Renal pelvis (tissue), 12 donors: Measurements from ENCODE around the gene NT5DC2. TPM values are rescaled to one million over a fixed set of nuclear protein-coding genes. Genes with fewer than 3 reads are reported as not detected.
A peak's percentile ranks its signal among the peaks of the same experiment; 100 is the strongest.

ENCODE experiments used
- DNase-seq: peaks from one replicate; pipeline ENCODE4 v3.0.0-alpha.2; 2013
- long read RNA-seq, 16 experiments: transcript quantifications; one replicate each; lab custom pipeline, GENCODE V29; 2026
- polyA plus RNA-seq, 3 donors: library from polyadenylated mRNA; unstranded; fragments of 120-200 nt; gene quantifications; one replicate each; pipeline ENCODE4 v1.2.1, GENCODE V29; 2013; ENCODE audit not compliant: insufficient read length in 3 of 3

Gene NT5DC2
- 100 to 1,000 TPM; 138 to 202 (median 154) TPM for polyA plus RNA-seq
- long read RNA-seq, donor 1, transcript NT5DC2-202 (14 exons, 1,795 nt): major isoform, 31 of 42 reads
- long read RNA-seq, donor 1, partial matches to known transcripts: 7 of 42 reads
- long read RNA-seq, donor 1, other reads (novel, unspliced or antisense): 0 of 42 reads
- long read RNA-seq, donor 2, transcript NT5DC2-202 (14 exons, 1,795 nt): major isoform, 41 of 61 reads
- long read RNA-seq, donor 2, partial matches to known transcripts: 15 of 61 reads
- long read RNA-seq, donor 2, other reads (novel, unspliced or antisense): 0 of 61 reads
- long read RNA-seq, donor 3, transcript NT5DC2-202 (14 exons, 1,795 nt): major isoform, 28 of 62 reads
- long read RNA-seq, donor 3, transcript NT5DC2-207 (2 exons, 453 nt): minor isoform, 7 of 62 reads
- long read RNA-seq, donor 3, partial matches to known transcripts: 17 of 62 reads
- long read RNA-seq, donor 3, other reads (novel, unspliced or antisense): 6 of 62 reads
- long read RNA-seq, donor 4, transcript NT5DC2-202 (14 exons, 1,795 nt): major isoform, 31 of 46 reads
- long read RNA-seq, donor 4, partial matches to known transcripts: 10 of 46 reads
- long read RNA-seq, donor 4, other reads (novel, unspliced or antisense): 0 of 46 reads
- long read RNA-seq, donor 5, transcript NT5DC2-202 (14 exons, 1,795 nt): major isoform, 14 of 39 reads
- long read RNA-seq, donor 5, partial matches to known transcripts: 20 of 39 reads
- long read RNA-seq, donor 5, other reads (novel, unspliced or antisense): 0 of 39 reads
- long read RNA-seq, donor 6, transcript NT5DC2-202 (14 exons, 1,795 nt): major isoform, 25 of 41 reads
- long read RNA-seq, donor 6, partial matches to known transcripts: 11 of 41 reads
- long read RNA-seq, donor 6, other reads (novel, unspliced or antisense): 0 of 41 reads
- long read RNA-seq, donor 7, transcript NT5DC2-202 (14 exons, 1,795 nt): major isoform, 31 of 92 reads
- long read RNA-seq, donor 7, transcript NT5DC2-207 (2 exons, 453 nt): minor isoform, 5 of 92 reads
- long read RNA-seq, donor 7, partial matches to known transcripts: 47 of 92 reads
- long read RNA-seq, donor 7, other reads (novel, unspliced or antisense): 6 of 92 reads
- long read RNA-seq, donor 8, transcript NT5DC2-202 (14 exons, 1,795 nt): major isoform, 11 of 21 reads
- long read RNA-seq, donor 8, partial matches to known transcripts: 8 of 21 reads
- long read RNA-seq, donor 8, other reads (novel, unspliced or antisense): 0 of 21 reads
- long read RNA-seq, donor 9, transcript NT5DC2-202 (14 exons, 1,795 nt): major isoform, 37 of 127 reads
- long read RNA-seq, donor 9, transcript NT5DC2-207 (2 exons, 453 nt): minor isoform, 9 of 127 reads
- long read RNA-seq, donor 9, partial matches to known transcripts: 19 of 127 reads
- long read RNA-seq, donor 9, other reads (novel, unspliced or antisense): 59 of 127 reads
- long read RNA-seq, donor 10, transcript NT5DC2-202 (14 exons, 1,795 nt): major isoform, 26 of 51 reads
- long read RNA-seq, donor 10, partial matches to known transcripts: 21 of 51 reads
- long read RNA-seq, donor 10, other reads (novel, unspliced or antisense): 0 of 51 reads
- long read RNA-seq, donor 11, transcript NT5DC2-202 (14 exons, 1,795 nt): major isoform, 24 of 95 reads
- long read RNA-seq, donor 11, partial matches to known transcripts: 27 of 95 reads
- long read RNA-seq, donor 11, other reads (novel, unspliced or antisense): 37 of 95 reads
- long read RNA-seq, donor 12, transcript NT5DC2-202 (14 exons, 1,795 nt): major isoform, 35 of 51 reads
- long read RNA-seq, donor 12, partial matches to known transcripts: 11 of 51 reads
- long read RNA-seq, donor 12, other reads (novel, unspliced or antisense): 0 of 51 reads
- long read RNA-seq, donor 13, transcript NT5DC2-202 (14 exons, 1,795 nt): major isoform, 8 of 40 reads
- long read RNA-seq, donor 13, transcript NT5DC2-207 (2 exons, 453 nt): minor isoform, 6 of 40 reads
- long read RNA-seq, donor 13, partial matches to known transcripts: 21 of 40 reads
- long read RNA-seq, donor 13, other reads (novel, unspliced or antisense): 0 of 40 reads
- long read RNA-seq, donor 14: 0 reads
- long read RNA-seq, donor 15, transcript NT5DC2-202 (14 exons, 1,795 nt): major isoform, 48 of 169 reads
- long read RNA-seq, donor 15, transcript NT5DC2-207 (2 exons, 453 nt): minor isoform, 7 of 169 reads
- long read RNA-seq, donor 15, partial matches to known transcripts: 19 of 169 reads
- long read RNA-seq, donor 15, other reads (novel, unspliced or antisense): 91 of 169 reads
- long read RNA-seq, donor 16, transcript NT5DC2-202 (14 exons, 1,795 nt): major isoform, 30 of 55 reads
- long read RNA-seq, donor 16, partial matches to known transcripts: 19 of 55 reads
- long read RNA-seq, donor 16, other reads (novel, unspliced or antisense): 0 of 55 reads

DNA sequence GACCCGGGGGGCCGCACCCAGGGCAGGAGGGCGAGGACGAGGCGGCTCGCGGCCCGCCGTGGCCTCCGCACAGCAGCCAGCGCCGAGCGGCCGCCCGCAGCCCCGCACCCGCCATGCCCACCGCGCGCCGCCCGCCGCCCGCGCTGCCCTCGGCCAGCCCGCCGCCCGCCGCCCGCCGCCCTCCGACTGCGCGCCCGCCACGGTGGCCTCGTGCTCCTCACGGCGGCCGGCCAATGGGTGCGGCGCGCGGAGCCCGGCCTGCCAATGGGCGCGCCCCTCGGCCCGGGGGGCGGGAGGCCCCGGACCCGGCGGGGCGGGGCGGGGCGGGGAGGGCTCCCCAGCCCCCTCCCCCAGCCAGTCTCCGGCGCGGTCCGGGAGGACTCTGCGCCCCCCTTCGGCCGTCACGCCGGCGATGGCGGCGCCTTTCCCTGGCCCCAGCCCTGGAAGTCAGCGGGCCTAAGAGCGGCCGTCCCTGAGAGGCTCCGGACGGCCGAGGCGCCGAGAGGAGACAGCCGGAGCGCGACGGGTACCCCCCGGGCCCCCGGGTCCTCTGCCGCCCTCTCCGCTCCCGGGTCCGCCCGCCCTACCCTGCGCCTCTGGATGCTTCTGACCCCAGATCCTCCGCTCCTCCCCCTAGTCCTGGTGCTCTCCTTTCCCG is at the start of gene NT5DC2:
TSS of gene NT5DC2 (minus strand) at position 235 of the 658 bp plus-strand sequence. CDS start at position 115, 120 bp downstream.
- DNase-seq: peak; percentile 74

DNA sequence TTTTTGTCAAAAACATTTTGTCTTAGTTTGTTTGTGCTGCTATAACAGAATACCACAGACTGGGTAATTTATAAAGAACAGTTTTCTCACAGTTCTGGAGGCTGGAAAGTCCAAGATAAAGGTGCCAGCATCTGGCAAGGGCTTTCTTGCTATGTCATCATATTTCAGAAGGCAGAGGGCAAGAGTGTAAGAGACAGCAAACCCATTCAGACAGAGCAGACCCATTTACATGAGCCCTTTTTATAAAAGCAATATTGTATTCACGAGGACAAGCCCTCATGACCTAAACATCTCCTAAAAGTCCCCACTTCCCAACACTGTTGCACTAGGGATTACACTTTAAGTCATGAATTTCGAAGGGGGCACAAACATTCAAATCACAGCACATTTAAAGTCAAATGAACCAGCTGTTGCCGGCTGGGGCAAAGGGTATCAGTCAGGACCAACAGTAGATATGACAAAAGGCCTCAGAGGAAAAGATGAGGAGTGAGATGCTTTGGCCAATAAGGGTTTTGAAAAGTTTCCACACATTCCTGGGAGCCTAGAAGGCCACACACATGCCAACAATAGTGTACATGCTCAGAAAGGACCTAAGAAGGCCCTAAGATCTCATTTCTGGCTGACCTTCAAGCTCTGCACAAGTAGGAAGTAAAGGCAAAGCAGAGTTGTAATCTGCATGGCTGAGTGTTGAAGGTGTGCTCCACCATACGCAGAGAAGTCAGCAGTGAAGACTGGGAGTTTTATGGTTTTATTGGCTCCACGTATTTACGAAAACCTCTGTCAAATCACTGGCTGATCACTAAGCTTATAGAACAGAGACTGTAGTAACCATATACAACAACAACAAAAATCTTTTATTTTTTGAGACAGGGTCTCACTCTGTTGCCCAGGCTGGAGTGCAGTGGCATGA is 40.7 kb upstream of the NT5DC2 start:
- no peak for DNase-seq

DNA sequence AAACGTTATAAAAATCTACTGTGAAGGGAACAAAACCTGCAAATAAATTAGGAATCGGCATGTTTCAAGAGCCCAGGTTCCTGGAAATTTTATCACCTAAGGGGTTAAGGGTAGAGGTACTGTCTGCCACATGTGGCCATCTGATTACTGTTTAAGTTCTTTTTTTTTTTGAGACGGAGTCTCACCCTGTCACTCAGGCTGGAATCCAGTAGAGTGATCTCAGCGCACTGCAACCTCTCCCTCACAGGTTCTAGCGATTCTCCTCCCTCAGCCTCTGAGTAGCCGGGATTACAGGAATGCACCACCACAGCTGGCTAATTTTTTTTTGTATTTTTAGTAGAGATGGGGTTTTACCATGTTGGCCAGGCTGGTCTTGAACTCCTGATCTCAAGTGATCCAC is 38.6 kb upstream of the NT5DC2 start:
- no peak for DNase-seq

DNA sequence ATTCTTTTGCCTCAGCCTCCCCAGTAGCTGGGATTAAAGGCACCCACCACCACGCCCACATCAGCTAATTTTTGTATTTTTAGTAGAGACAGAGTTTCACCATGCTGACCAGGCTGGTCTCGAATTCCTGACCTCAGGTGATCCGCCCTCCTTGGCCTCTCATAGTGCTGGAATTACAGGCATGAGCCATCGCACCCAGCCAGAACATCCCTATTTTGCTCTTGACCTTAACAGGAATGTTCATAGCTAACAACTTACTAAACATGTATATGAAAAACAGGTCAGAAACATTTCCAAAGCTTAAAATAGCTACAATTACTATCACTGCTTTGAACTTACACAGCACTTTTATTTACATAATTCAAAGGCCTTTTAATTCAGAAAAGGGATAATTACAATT is 36.4 kb upstream of the NT5DC2 start:
- no peak for DNase-seq

DNA sequence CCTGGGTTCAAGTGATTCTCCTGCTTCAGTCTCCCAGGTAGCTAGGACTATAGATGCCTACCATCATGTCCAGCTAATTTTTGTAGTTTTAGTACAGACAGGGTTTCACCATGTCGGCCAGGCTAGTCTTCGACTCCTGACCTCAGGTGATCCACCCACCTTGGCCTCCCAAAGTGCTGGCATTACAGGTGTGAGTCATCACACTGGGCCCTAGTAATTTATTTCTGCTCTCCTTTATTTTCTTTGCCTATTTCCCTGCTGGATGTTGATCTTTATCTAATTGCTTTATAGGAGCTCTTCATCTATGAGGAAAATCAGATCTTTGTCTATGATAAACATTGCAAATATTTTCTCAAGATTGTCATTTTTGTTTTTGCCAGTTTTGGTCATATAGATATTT is 34.4 kb upstream of the NT5DC2 start:
- DNase-seq: no peak

DNA sequence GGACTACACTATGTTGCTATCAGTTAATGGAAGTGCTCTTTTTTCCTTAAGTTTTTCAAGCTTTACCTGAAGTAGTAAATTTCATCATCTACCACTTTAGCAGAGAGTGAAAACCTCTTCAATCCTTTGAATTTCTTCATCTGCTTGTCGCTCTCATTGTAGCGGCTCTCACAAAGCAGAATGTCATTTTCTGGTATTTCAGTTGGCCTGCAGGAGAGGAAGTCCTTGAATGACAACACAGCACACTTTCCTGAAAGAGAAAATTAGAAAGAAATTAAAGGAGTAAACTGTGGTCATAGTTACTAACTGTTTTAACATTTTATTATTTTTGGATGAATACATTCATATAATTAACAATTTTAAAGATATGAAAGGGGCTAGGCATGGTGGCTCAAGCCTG is 30.3 kb upstream of the NT5DC2 start:
- no peak for DNase-seq

DNA sequence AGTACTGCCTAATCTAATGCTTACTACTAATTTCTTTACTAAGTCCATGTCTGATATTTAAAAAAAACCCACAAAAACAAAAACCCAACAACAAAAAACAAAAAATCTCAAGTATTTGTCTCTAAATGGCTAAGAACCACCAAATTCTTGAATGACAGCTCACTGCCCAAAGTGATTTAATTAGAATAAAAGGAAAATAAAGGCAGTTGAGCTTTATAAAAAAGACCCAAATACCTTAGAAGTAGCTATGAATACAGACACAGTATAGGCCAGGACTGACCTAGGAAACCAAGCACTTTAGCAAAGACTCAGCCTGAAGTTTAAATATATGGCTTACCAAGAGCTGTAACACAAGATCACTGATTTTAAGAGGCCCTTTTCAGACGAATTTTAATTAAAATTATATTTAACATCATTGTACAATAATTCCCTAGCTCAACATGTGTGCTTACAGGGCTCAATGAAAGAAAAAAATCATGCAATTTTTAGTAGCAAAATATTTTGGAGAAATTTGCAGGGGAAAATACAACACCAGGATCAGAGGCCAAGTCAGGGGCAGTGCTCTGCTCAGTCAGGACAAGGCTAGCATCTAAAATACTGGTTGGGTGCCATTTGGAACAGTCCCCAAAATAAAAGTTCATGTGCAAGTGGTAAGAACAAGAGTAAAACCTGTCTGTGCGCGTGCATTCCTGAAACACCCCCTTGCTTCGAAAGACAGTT is 27.5 kb upstream of the NT5DC2 start:
- DNase-seq: no peak

DNA sequence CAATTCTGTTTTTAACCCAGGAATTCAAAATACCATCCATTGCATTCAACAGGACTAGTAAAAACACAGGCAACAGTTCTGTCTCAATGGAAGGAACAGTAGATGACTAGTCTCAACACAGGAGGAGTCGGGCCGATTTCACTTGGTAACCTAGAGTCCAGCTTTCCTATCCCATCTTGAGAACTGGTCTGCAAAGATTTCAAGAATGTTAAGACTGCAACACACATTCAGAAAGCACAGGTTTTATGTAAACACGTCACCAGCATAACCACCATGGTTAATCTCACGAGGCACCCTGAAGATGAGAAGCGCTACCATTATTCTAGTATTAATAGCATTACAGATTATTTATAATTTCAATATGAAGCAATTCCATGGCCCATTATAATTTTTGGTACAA is 24.8 kb upstream of the NT5DC2 start:
- no peak for DNase-seq

DNA sequence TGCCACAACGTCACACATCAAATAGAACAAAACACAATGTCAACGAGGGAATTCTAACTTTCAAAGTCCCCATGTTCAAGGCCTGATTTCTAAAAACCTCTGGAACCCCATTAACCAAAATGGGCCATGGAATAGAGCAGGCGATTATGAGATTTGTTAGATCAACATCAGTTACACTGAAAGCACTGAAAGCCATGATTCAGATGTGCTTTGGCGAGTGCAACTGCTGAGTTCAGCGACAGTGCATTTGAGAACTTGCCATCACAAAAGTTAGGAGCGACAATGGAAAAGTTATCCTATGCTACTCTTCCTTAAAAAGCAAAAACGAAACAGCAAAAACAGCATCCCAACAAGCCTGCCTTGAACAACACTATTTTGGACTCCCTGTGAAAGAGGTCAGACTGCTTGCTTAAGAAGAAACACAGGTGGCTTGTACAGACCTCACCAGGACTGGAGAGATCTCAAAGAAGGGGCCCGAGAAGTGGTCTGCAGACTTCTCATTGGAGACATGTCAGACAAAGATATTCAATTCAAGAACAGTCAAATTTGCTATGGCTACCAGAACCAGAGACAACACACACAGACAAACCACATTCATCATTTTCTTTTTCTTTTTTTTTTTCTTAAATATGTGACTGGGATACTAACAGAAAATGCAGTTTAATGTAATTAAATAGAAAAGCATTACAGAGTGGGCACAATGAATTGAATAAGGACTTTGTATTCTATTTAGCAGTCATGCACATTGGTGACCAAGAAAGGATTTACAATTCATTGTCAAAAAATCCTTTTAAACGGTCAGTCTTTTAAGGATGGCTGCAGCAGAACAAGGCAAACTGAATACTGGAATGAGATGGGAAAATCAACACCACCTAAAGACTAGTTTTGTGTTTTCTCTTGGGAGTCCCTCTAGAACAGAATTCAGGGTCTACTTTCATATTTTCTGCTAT is 23.6 kb upstream of the NT5DC2 start:
- no peak for DNase-seq

DNA sequence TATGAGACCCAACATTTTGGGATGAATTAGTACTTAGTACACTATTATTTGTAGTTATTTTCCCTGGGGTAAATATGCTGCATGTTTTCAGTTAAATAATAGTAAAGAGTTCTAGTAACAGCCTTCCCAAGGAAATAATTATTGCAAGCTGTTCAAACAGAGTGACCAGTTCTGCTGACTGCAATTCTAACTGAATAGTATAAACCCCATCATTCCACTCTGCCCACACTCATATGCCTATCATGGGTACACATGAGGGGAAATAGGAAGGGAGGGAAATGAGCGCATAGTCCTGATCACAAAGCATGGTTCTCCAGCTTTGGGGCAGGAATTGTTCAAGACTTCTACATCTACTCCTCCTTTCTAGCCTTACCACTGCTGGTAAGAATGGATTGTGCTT is 21.4 kb upstream of the NT5DC2 start:
- no peak for DNase-seq

DNA sequence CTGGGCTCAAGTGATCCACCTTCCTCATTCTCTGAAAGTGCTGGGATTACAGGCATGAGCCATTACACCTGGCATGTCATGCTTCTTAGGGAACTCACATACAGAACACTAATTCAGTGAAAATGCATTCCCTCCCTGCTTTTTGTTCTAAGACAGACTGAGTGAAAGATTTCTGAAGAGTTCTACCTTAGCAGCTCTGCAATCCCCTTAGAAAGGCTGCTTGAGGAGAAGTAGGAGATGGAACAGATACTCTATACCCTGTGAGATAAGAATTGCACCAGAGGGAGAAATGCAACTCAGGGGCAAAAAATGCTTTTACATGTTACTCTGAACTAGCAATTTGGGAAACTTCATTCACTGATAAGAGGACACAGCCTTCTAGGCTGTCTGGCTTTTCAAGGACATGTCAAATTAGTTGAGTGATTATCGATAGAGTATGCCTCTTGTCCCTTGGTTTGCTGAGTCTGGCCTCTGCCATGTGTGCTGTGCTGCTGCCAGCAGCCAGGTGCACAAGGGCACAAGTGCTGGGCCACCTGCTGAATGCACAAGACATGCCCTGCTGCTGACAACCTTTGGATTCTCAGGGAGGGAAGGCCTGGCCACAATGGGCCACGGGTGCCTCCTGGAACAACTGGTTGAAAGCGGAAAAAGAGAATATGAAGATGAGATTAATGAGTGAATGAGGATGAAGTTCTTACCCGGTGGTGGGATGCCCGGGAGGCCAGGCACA is 20.5 kb upstream of the NT5DC2 start:
- DNase-seq: no peak

DNA sequence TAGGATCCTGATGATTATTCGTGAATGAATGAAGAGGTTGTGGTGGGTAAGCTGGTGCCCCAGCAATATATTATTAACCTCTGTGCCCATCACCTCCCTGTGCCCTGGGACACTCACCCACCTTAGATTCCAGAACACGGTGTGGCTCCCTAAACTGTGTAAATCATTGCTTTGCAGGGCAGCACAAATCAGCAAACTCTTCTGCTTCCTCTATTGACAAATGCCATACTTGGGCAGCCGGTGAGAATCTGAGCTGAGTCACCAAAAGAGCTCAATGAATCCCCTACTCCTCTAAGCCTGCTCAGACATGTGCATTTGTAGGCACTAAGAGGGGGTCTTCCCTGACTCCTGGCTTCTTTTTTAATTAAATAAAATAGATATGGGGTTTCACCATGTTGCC is 18.4 kb upstream of the NT5DC2 start:
- no peak for DNase-seq

DNA sequence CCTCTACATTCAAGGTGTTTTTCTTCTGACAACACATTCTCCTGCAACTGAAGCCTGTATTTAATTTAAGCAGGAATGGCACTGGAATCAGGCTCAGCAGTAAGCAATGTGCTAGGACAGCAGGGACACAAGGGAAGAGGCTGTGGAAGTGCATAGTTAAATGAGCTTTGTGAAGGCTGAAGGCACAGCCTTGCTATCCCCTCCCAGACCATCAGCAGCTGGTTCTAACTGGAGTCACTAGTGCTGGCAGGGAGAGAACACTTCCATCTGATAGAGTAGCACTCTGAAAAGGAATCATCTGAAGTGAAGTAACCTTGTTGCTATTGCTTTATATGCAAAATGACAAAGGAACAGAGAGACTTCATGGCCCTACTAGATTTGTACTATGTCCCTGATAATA is 17.5 kb upstream of the NT5DC2 start:
- no peak for DNase-seq

DNA sequence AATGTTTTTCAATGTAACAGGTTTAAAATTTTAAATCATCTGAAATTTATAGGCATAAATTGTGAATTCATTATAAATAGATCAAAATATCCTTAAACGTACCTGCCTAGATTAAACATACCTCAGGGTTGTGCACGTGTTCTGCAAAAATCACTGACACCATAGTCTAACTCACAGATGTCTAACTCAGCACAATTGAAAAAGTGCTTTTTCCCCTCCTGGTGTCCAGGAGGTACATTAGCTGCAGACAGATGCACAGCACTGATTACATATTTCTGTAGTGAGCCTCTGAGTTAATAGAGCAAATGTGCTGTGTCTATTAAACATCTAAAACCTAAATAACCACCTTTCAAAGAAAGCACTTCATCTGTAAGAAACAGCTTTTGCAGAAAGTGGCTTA is 13.5 kb upstream of the NT5DC2 start:
- no peak for DNase-seq
